ENCODE data around the gene ADRB1.

The ADRB1 gene

GRCh38 chr10:114095559-114096337 lies 52.1 kb downstream of the ADRB1 start:
- no peak for DNase-seq
